Endothelial cell of umbilical vein (primary cell): ENCODE data around the gene LAMB4.

Source experiments
- EZH2 ChIP-seq: IDR thresholded peaks from 2 replicates; pipeline ENCODE4 v1.6.1; 2012; ENCODE audit warnings: borderline replicate concordance, low read depth, mild to moderate bottlenecking, moderate library complexity, low read length, inconsistent platforms; ENCODE audit not compliant: severe bottlenecking
- JUN ChIP-seq: IDR thresholded peaks from 2 replicates; pipeline ENCODE4 v1.6.1; 2011; ENCODE audit warnings: borderline replicate concordance, low read depth; ENCODE audit not compliant: insufficient read length, insufficient read depth
- POLR2A ChIP-seq: IDR thresholded peaks from 2 replicates; pipeline ENCODE4 v1.6.1; 2012; ENCODE audit warnings: low read depth, mild to moderate bottlenecking, control low read depth, low read length
- POLR2AphosphoS5 ChIP-seq: IDR thresholded peaks from 2 replicates; pipeline ENCODE4 v1.6.1; 2012; ENCODE audit warnings: low read depth, mild to moderate bottlenecking, control low read depth, low read length, moderate library complexity; ENCODE audit not compliant: insufficient read depth
- TF ChIP-seq, protein P1 (sequence below), 2 donors: IDR thresholded peaks; 1 replicate in 1 of 2; 2 replicates in 1 of 2; pipeline ENCODE4 v1.5.1; 2011; ENCODE audit warnings: low read length in 2 of 2, mild to moderate bottlenecking in 2 of 2, moderate library complexity in 2 of 2, control low read depth in 1 of 2, inconsistent platforms in 1 of 2, low read depth in 1 of 2; ENCODE audit not compliant: insufficient read depth in 1 of 2; ENCODE audit errors: extremely low read depth in 1 of 2

DNA sequence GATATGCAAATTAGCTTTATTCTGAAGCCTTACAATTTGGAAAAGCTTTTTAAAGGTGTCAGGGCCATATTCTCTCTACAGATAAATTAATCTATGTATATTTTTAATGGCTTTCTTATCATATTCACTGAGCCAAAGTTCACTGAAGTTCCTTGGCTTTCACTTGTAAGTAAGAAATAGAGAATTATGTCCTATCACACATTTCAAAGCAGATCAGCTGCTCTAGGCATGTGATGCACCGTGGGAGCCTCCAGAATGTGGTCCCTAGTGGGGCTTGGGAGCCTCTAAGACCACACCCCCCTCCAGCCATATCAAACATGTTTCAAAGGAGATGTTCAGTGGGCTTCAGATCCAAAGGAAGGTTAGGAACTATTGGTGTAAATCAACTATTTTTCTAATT, 51.5 kb downstream of the LAMB4 start:
- no peak for TF ChIP-seq POLR2A
- TF ChIP-seq, protein P1, sequence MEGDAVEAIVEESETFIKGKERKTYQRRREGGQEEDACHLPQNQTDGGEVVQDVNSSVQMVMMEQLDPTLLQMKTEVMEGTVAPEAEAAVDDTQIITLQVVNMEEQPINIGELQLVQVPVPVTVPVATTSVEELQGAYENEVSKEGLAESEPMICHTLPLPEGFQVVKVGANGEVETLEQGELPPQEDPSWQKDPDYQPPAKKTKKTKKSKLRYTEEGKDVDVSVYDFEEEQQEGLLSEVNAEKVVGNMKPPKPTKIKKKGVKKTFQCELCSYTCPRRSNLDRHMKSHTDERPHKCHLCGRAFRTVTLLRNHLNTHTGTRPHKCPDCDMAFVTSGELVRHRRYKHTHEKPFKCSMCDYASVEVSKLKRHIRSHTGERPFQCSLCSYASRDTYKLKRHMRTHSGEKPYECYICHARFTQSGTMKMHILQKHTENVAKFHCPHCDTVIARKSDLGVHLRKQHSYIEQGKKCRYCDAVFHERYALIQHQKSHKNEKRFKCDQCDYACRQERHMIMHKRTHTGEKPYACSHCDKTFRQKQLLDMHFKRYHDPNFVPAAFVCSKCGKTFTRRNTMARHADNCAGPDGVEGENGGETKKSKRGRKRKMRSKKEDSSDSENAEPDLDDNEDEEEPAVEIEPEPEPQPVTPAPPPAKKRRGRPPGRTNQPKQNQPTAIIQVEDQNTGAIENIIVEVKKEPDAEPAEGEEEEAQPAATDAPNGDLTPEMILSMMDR (IDR thresholded peaks at IDR 0.05; ENCODE audit: extremely low read depth in 1 of 2, insufficient read depth in 1 of 2, low read depth in 1 of 2, low read length in 2 of 2) = no peak
- TF ChIP-seq JUN = no peak
- TF ChIP-seq POLR2AphosphoS5 = no peak
- no peak for TF ChIP-seq EZH2
